SU-DHL-6 (cell line): ENCODE data around the gene GNAI2.
A peak's percentile ranks its signal among the peaks of the same experiment; 100 is the strongest.

ENCODE experiments used
- H2AFZ ChIP-seq: fragments of 200-600 bp; sonication (generic); 2 replicates; pipeline ENCODE4 v1.6.1; 2014; ENCODE audit warnings: low read depth, mild to moderate bottlenecking, moderate library complexity, mixed read lengths, antibody characterized with exemption, low read length; ENCODE audit not compliant: severe bottlenecking
- H3F3A ChIP-seq: fragments of 200-600 bp; shearing (Covaris generic); 2 replicates; pipeline ENCODE4 v1.6.0; 2016; ENCODE audit warnings: antibody characterized with exemption, mild to moderate bottlenecking; ENCODE audit not compliant: insufficient read depth
- H3K27ac ChIP-seq: fragments of 200-600 bp; sonication (generic); 2 replicates; pipeline ENCODE4 v1.5.1; 2016; ENCODE audit warnings: low read depth, mild to moderate bottlenecking, low read length, moderate library complexity, mixed read lengths
- H3K27me3 ChIP-seq: fragments of 200-600 bp; sonication (generic), shearing (Covaris generic); 2 replicates; pipeline ENCODE4 v1.6.0; 2014; ENCODE audit warnings: mild to moderate bottlenecking, low read length
- H3K36me3 ChIP-seq: fragments of 200-600 bp; sonication (generic); 2 replicates; pipeline ENCODE4 v1.6.1; 2014; ENCODE audit warnings: mild to moderate bottlenecking, low read length, mixed read lengths
- H3K4me2 ChIP-seq: fragments of 300-600, 200-600 bp; shearing (Covaris generic), sonication (generic); 2 replicates; pipeline ENCODE4 v1.6.0; 2014; ENCODE audit warnings: low read length, low read depth, mild to moderate bottlenecking; ENCODE audit not compliant: poor library complexity, severe bottlenecking
- H3K4me3 ChIP-seq: fragments of 200-600 bp; sonication (generic); 2 replicates; pipeline ENCODE4 v1.5.1; 2014; ENCODE audit warnings: antibody characterized with exemption, low read length, mild to moderate bottlenecking, mixed read lengths; ENCODE audit not compliant: insufficient read depth, poor library complexity, severe bottlenecking
- H3K79me2 ChIP-seq: fragments of 200-600 bp; sonication (generic); 2 replicates; pipeline ENCODE4 v1.6.1; 2014; ENCODE audit warnings: mild to moderate bottlenecking, low read length, moderate library complexity; ENCODE audit not compliant: insufficient read depth
- H3K9ac ChIP-seq: fragments of 200-600 bp; sonication (generic); 2 replicates; pipeline ENCODE4 v1.7.0; 2014; ENCODE audit warnings: mild to moderate bottlenecking, low read length
- H3K9me2 ChIP-seq: fragments of 200-600 bp; sonication (generic); replicated peaks from 2 replicates; pipeline ENCODE4 v1.6.1; 2014; ENCODE audit warnings: low read length; ENCODE audit not compliant: insufficient read depth
- H3K9me3 ChIP-seq: fragments of 200-600 bp; sonication (generic); 2 replicates; pipeline ENCODE4 v1.6.1; 2014; ENCODE audit warnings: low read length, mixed read lengths; ENCODE audit not compliant: insufficient read depth
- H4K20me1 ChIP-seq: fragments of 200-600 bp; sonication (generic); 2 replicates; pipeline ENCODE4 v1.6.1; 2014; ENCODE audit warnings: low read depth, mild to moderate bottlenecking, antibody characterized with exemption, low read length, moderate library complexity, mixed read lengths
- CTCF ChIP-seq: fragments of 200-600 bp; sonication (generic); IDR thresholded peaks from one replicate; pipeline ENCODE4 v1.5.1; 2017; ENCODE audit warnings: antibody characterized with exemption, mild to moderate bottlenecking, low read length, moderate library complexity; ENCODE audit not compliant: insufficient read depth, poor library complexity, severe bottlenecking
- EZH2phosphoT487 ChIP-seq: fragments of 200-600 bp; sonication (generic), shearing (Covaris generic); conservative IDR thresholded peaks from 2 replicates; pipeline ENCODE4 v1.6.1; 2018; ENCODE audit warnings: mild to moderate bottlenecking, antibody characterized with exemption, low read length, moderate library complexity, mixed read lengths

The GNAI2 gene

GRCh38 chr3:50299929-50300680 lies 64.1 kb downstream of the GNAI2 start:
- Histone ChIP-seq H3K36me3 (no peaks in the 10 kb centered on the region), H3K9ac (peak overlapping the region; percentile 66), H3K4me3 (peak overlapping the region; percentile 57), H3K79me2 (no peaks in the 10 kb centered on the region), H3K27me3 (no peaks in the 10 kb centered on the region), H3F3A (no peaks in the 10 kb centered on the region), H3K27ac (peak overlapping the region; percentile 33), H2AFZ (peak overlapping the region; percentile 78), H3K4me2 (peak overlapping the region; percentile 76), H3K9me2 (no peaks in the 10 kb centered on the region), H3K9me3 (no peaks in the 10 kb centered on the region), H4K20me1 (no peaks in the 10 kb centered on the region)
- TF ChIP-seq CTCF = no peak
- TF ChIP-seq EZH2phosphoT487 = no peak

GRCh38 chr3:50300681-50301254 lies 64.8 kb downstream of the GNAI2 start:
- Histone ChIP-seq H3K27ac (no peak overlapping the region), H3K79me2 (no peaks in the 10 kb centered on the region), H3K9ac (0 out of 2 replicates have a peak overlapping the region, but pooled peaks have one; percentile 66), H3K9me2 (no peaks in the 10 kb centered on the region), H4K20me1 (no peaks in the 10 kb centered on the region), H3F3A (no peaks in the 10 kb centered on the region), H2AFZ (no peak overlapping the region), H3K27me3 (no peaks in the 10 kb centered on the region), H3K9me3 (no peaks in the 10 kb centered on the region), H3K4me3 (no peak overlapping the region), H3K4me2 (no peak overlapping the region), H3K36me3 (no peaks in the 10 kb centered on the region)
- TF ChIP-seq EZH2phosphoT487 (no peak), CTCF (no peak)

GRCh38 chr3:50302095-50303012 lies 66.3 kb downstream of the GNAI2 start:
- Histone ChIP-seq H2AFZ (no peak overlapping the region), H3K36me3 (no peaks in the 10 kb centered on the region), H3K9me3 (no peaks in the 10 kb centered on the region), H3K79me2 (no peaks in the 10 kb centered on the region), H3F3A (no peaks in the 10 kb centered on the region), H3K27me3 (no peaks in the 10 kb centered on the region), H3K27ac (no peak overlapping the region), H3K4me2 (no peak overlapping the region), H3K9me2 (no peaks in the 10 kb centered on the region), H3K9ac (no peak overlapping the region), H4K20me1 (no peaks in the 10 kb centered on the region), H3K4me3 (no peak overlapping the region)
- TF ChIP-seq CTCF (no peak), EZH2phosphoT487 (no peak)
